DOHH2 (cell line): ENCODE data around the gene SLC5A9.

ENCODE experiments used
- H3F3A ChIP-seq: fragments of 200-600 bp; sonication (generic), shearing (Covaris generic); 2 replicates; pipeline ENCODE4 v1.6.0; 2016; ENCODE audit warnings: antibody characterized with exemption, mild to moderate bottlenecking; ENCODE audit not compliant: control insufficient read depth, insufficient read depth
- H3K27ac ChIP-seq: fragments of 200-600 bp; sonication (generic); 2 replicates; pipeline ENCODE4 v1.5.1; 2014; ENCODE audit warnings: low read depth, mild to moderate bottlenecking, low read length, moderate library complexity
- H3K27me3 ChIP-seq: fragments of 200-600 bp; sonication (generic); 2 replicates; pipeline ENCODE4 v1.6.1; 2014; ENCODE audit warnings: mild to moderate bottlenecking, low read length, mixed read lengths; ENCODE audit not compliant: control insufficient read depth
- H3K36me3 ChIP-seq: fragments of 200-600 bp; sonication (generic); 2 replicates; pipeline ENCODE4 v1.6.1; 2014; ENCODE audit warnings: mild to moderate bottlenecking, low read length, moderate library complexity, mixed read lengths; ENCODE audit not compliant: control insufficient read depth
- H3K4me1 ChIP-seq: fragments of 200-600 bp; sonication (generic); 2 replicates; pipeline ENCODE4 v1.6.1; 2014; ENCODE audit warnings: mild to moderate bottlenecking, low read length, mixed read lengths; ENCODE audit not compliant: control insufficient read depth
- H3K4me2 ChIP-seq: fragments of 200-600 bp; sonication (generic); 2 replicates; pipeline ENCODE4 v1.6.0; 2014; ENCODE audit warnings: mild to moderate bottlenecking, low read length, moderate library complexity
- H3K4me3 ChIP-seq: fragments of 200-600 bp; sonication (generic); 2 replicates; pipeline ENCODE4 v1.5.1; 2014; ENCODE audit warnings: mild to moderate bottlenecking, low read length, mixed read lengths
- H3K79me2 ChIP-seq: fragments of 200-600 bp; sonication (generic); 2 replicates; pipeline ENCODE4 v1.6.1; 2014; ENCODE audit warnings: mild to moderate bottlenecking, low read length, mixed read lengths; ENCODE audit not compliant: control insufficient read depth
- H3K9me2 ChIP-seq: fragments of 200-600 bp; sonication (generic); replicated peaks from 2 replicates; pipeline ENCODE4 v1.6.1; 2014; ENCODE audit warnings: mild to moderate bottlenecking, low read length, mixed read lengths; ENCODE audit not compliant: control insufficient read depth
- H3K9me3 ChIP-seq: fragments of 200-600 bp; sonication (generic); 2 replicates; pipeline ENCODE4 v1.6.1; 2014; ENCODE audit warnings: antibody characterized with exemption, low read length, mixed read lengths; ENCODE audit not compliant: control insufficient read depth, insufficient read depth
- H4K20me1 ChIP-seq: fragments of 200-600 bp; sonication (generic); 2 replicates; pipeline ENCODE4 v1.6.0; 2014; ENCODE audit warnings: low read depth, mild to moderate bottlenecking, antibody characterized with exemption, low read length, moderate library complexity; ENCODE audit not compliant: control insufficient read depth, insufficient read depth
- CTCF ChIP-seq: fragments of 200-600 bp; sonication (generic); IDR thresholded peaks from one replicate; pipeline ENCODE4 v1.5.1; 2014; ENCODE audit warnings: antibody characterized with exemption, mild to moderate bottlenecking, low read depth, low read length; ENCODE audit not compliant: poor library complexity, severe bottlenecking
- EZH2phosphoT487 ChIP-seq: fragments of 200-600 bp; sonication (generic); IDR thresholded peaks from 2 replicates; pipeline ENCODE4 v1.6.1; 2017; ENCODE audit warnings: borderline replicate concordance, mild to moderate bottlenecking, antibody characterized with exemption, low read length, moderate library complexity, mixed read lengths

SLC5A9 gene

GRCh38 chr1:48222501-48223242 lies at the start of gene SLC5A9:
TSS of gene SLC5A9 (plus strand) at chr1:48222716. CDS start at chr1:48222737, 21 bp downstream.
- H3K79me2 ChIP-seq: no peaks in the 10 kb centered on the region
- TF ChIP-seq CTCF: no peak
- TF ChIP-seq EZH2phosphoT487: no peak
- no peak within 1 kb of the TSS for H3K4me3 ChIP-seq
- no peak within 1 kb of the TSS for H3K27ac ChIP-seq
- no peaks in the 10 kb centered on the region for H3K36me3 ChIP-seq
- H3K9me2 ChIP-seq: no peaks in the 10 kb centered on the region
- H3F3A ChIP-seq: no peaks in the 10 kb centered on the region
- peaks cover 4% of the 10 kb centered on the region for H3K27me3 ChIP-seq
- peaks cover 5% of the 10 kb centered on the region for H3K4me1 ChIP-seq
- H4K20me1 ChIP-seq: no peaks in the 10 kb centered on the region
- H3K9me3 ChIP-seq: no peaks in the 10 kb centered on the region
- H3K4me2 ChIP-seq: no peak within 1 kb of the TSS

DNA sequence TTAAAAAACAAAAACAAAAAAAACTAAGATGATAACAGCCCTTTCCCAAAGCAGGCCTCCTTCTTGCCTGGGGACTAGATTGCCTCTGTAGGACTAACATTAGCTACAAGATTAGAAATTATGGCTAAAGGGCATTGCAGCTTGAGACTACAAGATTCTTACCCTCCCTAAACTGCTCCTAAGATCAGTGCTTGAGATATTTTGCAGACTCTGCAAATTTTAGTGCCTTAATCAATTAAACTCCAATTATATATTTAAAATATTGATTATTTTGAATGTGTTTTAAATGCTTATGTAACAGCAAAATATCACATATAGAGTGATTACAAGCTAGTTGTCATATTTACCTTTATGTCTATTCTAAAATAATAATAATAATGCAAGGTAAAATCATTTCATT lies 47.4 kb upstream of the SLC5A9 start:
- Histone ChIP-seq H3K4me1 (no peaks in the 10 kb centered on the region), H3K4me2 (no peak overlapping the region), H3K36me3 (no peaks in the 10 kb centered on the region), H3K4me3 (no peak overlapping the region), H3K79me2 (no peaks in the 10 kb centered on the region), H3K27me3 (no peaks in the 10 kb centered on the region), H3K27ac (no peak overlapping the region), H3F3A (no peaks in the 10 kb centered on the region), H4K20me1 (no peaks in the 10 kb centered on the region), H3K9me3 (no peaks in the 10 kb centered on the region), H3K9me2 (no peaks in the 10 kb centered on the region)
- TF ChIP-seq CTCF (no peak), EZH2phosphoT487 (no peak)

DNA sequence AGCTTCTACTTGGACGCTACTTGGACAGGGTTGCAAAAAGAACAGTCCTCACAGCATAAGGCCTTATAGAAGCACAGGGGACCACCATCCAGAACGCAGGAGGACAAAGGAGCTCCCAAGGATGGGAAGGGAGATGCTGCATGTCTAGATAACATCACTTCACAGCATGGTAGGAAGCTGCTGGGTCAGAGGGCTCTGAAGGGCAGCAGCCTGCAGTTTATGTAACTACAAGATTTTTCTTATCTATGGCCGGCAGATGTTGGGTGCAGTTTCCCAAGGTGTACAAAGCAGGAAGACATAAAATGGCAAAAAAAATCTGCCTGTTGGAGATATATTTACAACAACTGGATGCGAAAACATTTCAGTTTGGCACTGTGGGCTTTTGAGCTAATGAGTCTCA lies 45.3 kb upstream of the SLC5A9 start:
- Histone ChIP-seq H3K36me3 (no peaks in the 10 kb centered on the region), H3K9me3 (no peaks in the 10 kb centered on the region), H3K27me3 (no peaks in the 10 kb centered on the region), H3K9me2 (no peaks in the 10 kb centered on the region), H3K4me3 (no peak overlapping the region), H4K20me1 (no peaks in the 10 kb centered on the region), H3K4me1 (no peaks in the 10 kb centered on the region), H3K4me2 (no peak overlapping the region), H3K27ac (no peak overlapping the region), H3K79me2 (no peaks in the 10 kb centered on the region), H3F3A (no peaks in the 10 kb centered on the region)
- TF ChIP-seq CTCF (no peak), EZH2phosphoT487 (no peak)
